DOHH2 (cell line): Measurements from ENCODE around the gene CYFIP2.

Experiments used
- H3F3A ChIP-seq: fragments of 200-600 bp; sonication (generic), shearing (Covaris generic); 2 replicates; pipeline ENCODE4 v1.6.0; 2016; ENCODE audit warnings: antibody characterized with exemption, mild to moderate bottlenecking; ENCODE audit not compliant: control insufficient read depth, insufficient read depth
- H3K27ac ChIP-seq: fragments of 200-600 bp; sonication (generic); 2 replicates; pipeline ENCODE4 v1.5.1; 2014; ENCODE audit warnings: low read depth, mild to moderate bottlenecking, low read length, moderate library complexity
- H3K27me3 ChIP-seq: fragments of 200-600 bp; sonication (generic); 2 replicates; pipeline ENCODE4 v1.6.1; 2014; ENCODE audit warnings: mild to moderate bottlenecking, low read length, mixed read lengths; ENCODE audit not compliant: control insufficient read depth
- H3K36me3 ChIP-seq: fragments of 200-600 bp; sonication (generic); 2 replicates; pipeline ENCODE4 v1.6.1; 2014; ENCODE audit warnings: mild to moderate bottlenecking, low read length, moderate library complexity, mixed read lengths; ENCODE audit not compliant: control insufficient read depth
- H3K4me1 ChIP-seq: fragments of 200-600 bp; sonication (generic); 2 replicates; pipeline ENCODE4 v1.6.1; 2014; ENCODE audit warnings: mild to moderate bottlenecking, low read length, mixed read lengths; ENCODE audit not compliant: control insufficient read depth
- H3K4me2 ChIP-seq: fragments of 200-600 bp; sonication (generic); 2 replicates; pipeline ENCODE4 v1.6.0; 2014; ENCODE audit warnings: mild to moderate bottlenecking, low read length, moderate library complexity
- H3K4me3 ChIP-seq: fragments of 200-600 bp; sonication (generic); 2 replicates; pipeline ENCODE4 v1.5.1; 2014; ENCODE audit warnings: mild to moderate bottlenecking, low read length, mixed read lengths
- H3K79me2 ChIP-seq: fragments of 200-600 bp; sonication (generic); 2 replicates; pipeline ENCODE4 v1.6.1; 2014; ENCODE audit warnings: mild to moderate bottlenecking, low read length, mixed read lengths; ENCODE audit not compliant: control insufficient read depth
- H3K9me2 ChIP-seq: fragments of 200-600 bp; sonication (generic); replicated peaks from 2 replicates; pipeline ENCODE4 v1.6.1; 2014; ENCODE audit warnings: mild to moderate bottlenecking, low read length, mixed read lengths; ENCODE audit not compliant: control insufficient read depth
- H3K9me3 ChIP-seq: fragments of 200-600 bp; sonication (generic); 2 replicates; pipeline ENCODE4 v1.6.1; 2014; ENCODE audit warnings: antibody characterized with exemption, low read length, mixed read lengths; ENCODE audit not compliant: control insufficient read depth, insufficient read depth
- H4K20me1 ChIP-seq: fragments of 200-600 bp; sonication (generic); 2 replicates; pipeline ENCODE4 v1.6.0; 2014; ENCODE audit warnings: low read depth, mild to moderate bottlenecking, antibody characterized with exemption, low read length, moderate library complexity; ENCODE audit not compliant: control insufficient read depth, insufficient read depth
- CTCF ChIP-seq: fragments of 200-600 bp; sonication (generic); IDR thresholded peaks from one replicate; pipeline ENCODE4 v1.5.1; 2014; ENCODE audit warnings: antibody characterized with exemption, mild to moderate bottlenecking, low read depth, low read length; ENCODE audit not compliant: poor library complexity, severe bottlenecking
- EZH2phosphoT487 ChIP-seq: fragments of 200-600 bp; sonication (generic); IDR thresholded peaks from 2 replicates; pipeline ENCODE4 v1.6.1; 2017; ENCODE audit warnings: borderline replicate concordance, mild to moderate bottlenecking, antibody characterized with exemption, low read length, moderate library complexity, mixed read lengths

CYFIP2 gene

GRCh38 chr5:157303023-157303422 is 37.1 kb downstream of the CYFIP2 start:
- no peaks in the 10 kb centered on the region for H3K9me3 ChIP-seq
- H3K4me2 ChIP-seq: no peak overlapping the region
- no peak overlapping the region for H3K4me3 ChIP-seq
- peaks cover 92% of the 10 kb centered on the region for H3K36me3 ChIP-seq
- no peaks in the 10 kb centered on the region for H3K27me3 ChIP-seq
- no peaks in the 10 kb centered on the region for H3K9me2 ChIP-seq
- H3K27ac ChIP-seq: no peak overlapping the region
- no peaks in the 10 kb centered on the region; the same call in 1 of the 2 replicates for H3F3A ChIP-seq
- H3K4me1 ChIP-seq: peaks cover 16% of the 10 kb centered on the region
- no peaks in the 10 kb centered on the region for H4K20me1 ChIP-seq
- no peak for TF ChIP-seq EZH2phosphoT487
- no peak for TF ChIP-seq CTCF
- H3K79me2 ChIP-seq: no peaks in the 10 kb centered on the region

- TF ChIP-seq CTCF: peak; percentile 52
- no peak for TF ChIP-seq EZH2phosphoT487
- H3K27ac ChIP-seq: no peak overlapping the region
Observed at GRCh38 chr5:157303667-157304327, 37.9 kb downstream of the CYFIP2 start.

DNA sequence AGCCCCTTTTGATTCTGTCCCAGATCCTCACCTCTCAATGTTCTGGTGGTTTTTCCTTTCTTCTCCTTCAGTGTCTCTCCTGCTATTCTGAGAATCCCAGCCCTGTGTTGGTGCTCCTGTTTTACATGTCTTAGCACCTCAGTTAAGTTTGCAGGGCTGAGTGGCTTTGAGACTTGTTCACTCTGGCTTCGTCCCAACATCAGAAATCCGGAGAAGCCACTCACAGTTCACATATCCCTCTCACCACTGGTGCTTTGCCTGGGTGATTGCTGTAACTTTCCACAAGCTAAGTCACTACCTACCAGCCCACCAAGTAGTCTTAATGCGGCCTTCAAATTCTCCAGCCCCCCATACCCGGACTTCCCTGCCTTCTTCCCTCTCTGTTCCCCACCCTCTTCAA is 40.2 kb downstream of the CYFIP2 start:
- peaks cover 95% of the 10 kb centered on the region for H3K36me3 ChIP-seq
- TF ChIP-seq CTCF (no peak), EZH2phosphoT487 (no peak)

More at GRCh38 chr5:157303667-157304327, 37.9 kb downstream of the CYFIP2 start:
- peaks cover 16% of the 10 kb centered on the region for H3K4me1 ChIP-seq
- no peak overlapping the region for H3K4me3 ChIP-seq
- no peaks in the 10 kb centered on the region for H3K9me3 ChIP-seq
- H3K4me2 ChIP-seq: no peak overlapping the region
- H3K27me3 ChIP-seq: no peaks in the 10 kb centered on the region
- no peaks in the 10 kb centered on the region for H4K20me1 ChIP-seq
- H3K79me2 ChIP-seq: no peaks in the 10 kb centered on the region
- H3K9me2 ChIP-seq: no peaks in the 10 kb centered on the region
- H3F3A ChIP-seq: no peaks in the 10 kb centered on the region; the same call in 1 of the 2 replicates
- peaks cover 96% of the 10 kb centered on the region for H3K36me3 ChIP-seq

More for the DNA sequence above, 40.2 kb downstream of the CYFIP2 start:
- Histone ChIP-seq H4K20me1 (no peaks in the 10 kb centered on the region), H3K27ac (no peak overlapping the region), H3K79me2 (no peaks in the 10 kb centered on the region), H3K4me3 (no peak overlapping the region), H3K9me3 (no peaks in the 10 kb centered on the region), H3K9me2 (no peaks in the 10 kb centered on the region), H3K4me1 (peaks cover 16% of the 10 kb centered on the region), H3K27me3 (no peaks in the 10 kb centered on the region), H3K4me2 (no peak overlapping the region), H3F3A (no peaks in the 10 kb centered on the region; the same call in 1 of the 2 replicates)
